ENCODE measurements around the gene PIMREG. TPM values are rescaled to one million over a fixed set of nuclear protein-coding genes. Genes with fewer than 3 reads are reported as not detected.
"Not testable (repeated sequence)": the region's sequence is repeated elsewhere in the genome, so short reads cannot be mapped to it uniquely, and the experiment has no call there.

PIMREG gene
- total RNA-seq, 1 experiment from 2014 or later = 46.6 TPM

DNA sequence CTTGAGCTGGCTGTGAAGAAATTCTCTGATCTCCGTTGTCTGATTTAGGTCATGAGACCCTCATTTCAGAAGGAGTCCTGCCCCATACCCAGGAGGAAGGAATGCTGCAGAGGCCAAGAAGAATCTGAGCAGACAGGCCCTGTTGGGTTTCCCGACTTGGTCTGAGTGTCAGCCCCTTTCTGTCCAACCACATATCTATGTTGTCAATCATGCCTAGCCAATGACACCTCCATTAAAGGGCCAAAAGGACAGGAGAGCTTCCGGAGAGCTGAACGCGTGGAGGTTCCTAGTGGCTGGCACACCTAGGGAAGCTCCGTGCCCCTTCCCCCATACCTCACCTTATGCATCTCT, 37.8 kb downstream of the PIMREG start:
- H3K27me3 ChIP-seq = no peaks in the 10 kb centered on the region
- H3K9me3 ChIP-seq = no peaks in the 10 kb centered on the region
- H3K36me3 ChIP-seq = no peaks in the 10 kb centered on the region
- no peak overlapping the region for H3K4me3 ChIP-seq
- DNase-seq = no peak

DNA sequence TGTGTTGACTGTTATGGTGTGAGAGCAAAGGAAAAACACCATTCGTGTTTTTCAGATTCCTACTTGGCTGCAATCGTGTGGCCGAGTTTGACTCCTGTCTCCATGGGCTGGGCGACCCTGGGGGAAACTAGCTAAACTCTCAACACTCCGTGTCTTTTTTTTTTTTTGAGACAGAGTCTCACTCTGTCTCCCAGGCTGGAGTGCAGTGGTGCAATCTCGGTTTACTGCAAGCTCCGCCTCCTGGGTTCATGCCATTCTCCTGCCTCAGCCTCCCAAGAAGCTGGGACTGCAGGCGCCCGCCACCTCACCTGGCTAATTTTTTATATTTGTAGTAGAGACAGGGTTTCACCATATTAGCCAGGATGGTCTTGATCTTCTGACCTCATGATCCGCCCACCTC, 38.5 kb downstream of the PIMREG start:
- not testable (repeated sequence) for H3K27me3 ChIP-seq, DNase-seq, H3K36me3 ChIP-seq, H3K9me3 ChIP-seq, H3K4me3 ChIP-seq

DNA sequence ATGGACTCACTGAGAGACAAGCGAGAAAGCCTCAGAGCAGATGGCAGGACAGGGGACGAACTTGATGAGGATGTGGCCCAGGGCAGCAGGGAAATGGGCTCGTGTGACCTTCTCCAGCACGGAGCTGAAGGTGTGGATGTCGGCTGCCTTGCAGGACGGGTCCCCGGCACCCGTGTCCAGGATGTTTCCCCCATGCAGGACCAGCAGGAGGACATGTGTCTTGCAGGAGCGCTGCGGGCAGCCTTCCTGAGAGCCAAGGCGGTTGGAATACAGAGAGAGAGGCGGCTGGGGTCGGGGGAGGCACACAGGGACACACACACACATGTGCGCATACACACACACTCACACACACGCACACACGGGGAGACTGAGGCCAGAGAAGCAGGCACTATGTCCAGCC, 39.3 kb downstream of the PIMREG start:
- H3K9me3 ChIP-seq = no peaks in the 10 kb centered on the region
- no peaks in the 10 kb centered on the region for H3K27me3 ChIP-seq
- H3K36me3 ChIP-seq = no peaks in the 10 kb centered on the region
- no peak overlapping the region for H3K4me3 ChIP-seq
- DNase-seq = no peak

DNA sequence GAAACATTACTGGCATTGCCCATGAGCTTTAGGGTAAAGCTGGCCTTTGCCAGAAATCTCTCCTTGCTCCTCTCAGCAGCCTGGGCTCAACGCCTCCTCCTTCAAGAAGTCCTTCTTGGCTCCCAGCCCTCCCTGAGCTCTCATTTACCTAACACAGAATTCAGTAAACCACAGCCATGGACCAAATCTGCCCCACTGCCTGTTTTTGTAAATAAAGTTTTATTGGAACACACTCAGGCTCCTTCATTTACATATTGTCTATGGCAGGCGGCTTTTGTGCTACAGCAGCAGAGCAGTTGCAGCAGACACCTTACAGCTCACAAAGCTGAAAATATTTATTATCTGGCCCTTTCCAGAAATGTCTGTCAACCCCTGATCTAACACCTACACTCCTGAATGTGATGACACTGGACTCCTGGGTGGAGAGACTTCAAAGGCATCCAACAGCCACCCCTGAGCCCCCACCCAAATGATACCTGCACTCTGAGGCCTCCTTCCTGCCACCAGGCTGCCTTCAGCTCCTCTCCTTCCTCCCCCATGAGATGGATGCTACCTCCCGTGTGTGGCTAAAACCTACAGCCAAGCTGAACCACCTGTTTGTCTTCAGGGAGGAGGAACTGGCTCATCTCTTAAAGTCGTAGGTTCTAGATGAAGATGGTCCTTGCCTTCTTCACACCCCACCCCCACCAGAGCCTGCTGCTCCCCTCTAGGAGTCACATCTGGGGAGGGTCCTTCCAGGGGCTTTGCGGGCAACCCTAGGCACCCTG, 41.6 kb downstream of the PIMREG start:
- no peaks in the 10 kb centered on the region for H3K36me3 ChIP-seq
- H3K4me3 ChIP-seq = no peak overlapping the region
- H3K9me3 ChIP-seq = no peaks in the 10 kb centered on the region
- H3K27me3 ChIP-seq = no peaks in the 10 kb centered on the region
- DNase-seq = no peak

DNA sequence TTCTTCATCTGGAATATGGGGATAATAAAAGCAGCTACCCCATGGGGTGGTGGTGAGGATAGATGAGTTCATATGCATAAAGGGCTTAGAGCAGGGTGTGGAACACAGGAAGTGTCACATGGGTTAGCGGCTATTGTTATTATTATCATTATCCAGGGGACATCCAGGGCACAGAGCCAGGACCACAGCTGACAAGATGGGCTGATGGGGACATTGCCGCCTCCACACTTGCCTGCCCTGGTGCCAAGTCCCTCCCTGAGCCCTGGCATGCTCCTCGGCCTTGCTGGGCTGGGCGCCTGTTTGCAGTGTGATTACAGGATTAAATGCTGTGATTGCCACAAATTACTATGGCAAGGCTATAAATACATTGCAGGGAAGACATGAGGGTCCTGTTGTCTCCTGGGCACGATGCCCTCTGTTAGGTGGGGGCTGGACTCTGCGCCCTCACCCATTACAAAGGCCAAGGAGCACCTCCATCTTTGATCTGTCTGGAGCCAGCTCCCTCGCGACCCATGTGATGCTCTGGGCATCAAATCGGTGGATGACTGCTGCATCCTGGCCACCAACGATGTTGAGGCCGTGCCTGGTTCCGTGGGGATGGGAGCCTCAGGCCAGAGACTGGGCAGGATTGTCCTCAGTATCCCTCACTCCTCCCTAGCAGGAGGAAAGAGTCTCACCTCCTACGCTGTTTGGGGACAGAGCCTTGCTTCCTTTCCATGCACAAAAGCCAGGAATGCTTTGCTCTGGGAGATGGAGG, 43.2 kb downstream of the PIMREG start:
- DNase-seq = peak; percentile 55
- Histone ChIP-seq H3K27me3 (no peaks in the 10 kb centered on the region), H3K4me3 (no peak overlapping the region), H3K36me3 (no peaks in the 10 kb centered on the region), H3K9me3 (no peaks in the 10 kb centered on the region)

DNA sequence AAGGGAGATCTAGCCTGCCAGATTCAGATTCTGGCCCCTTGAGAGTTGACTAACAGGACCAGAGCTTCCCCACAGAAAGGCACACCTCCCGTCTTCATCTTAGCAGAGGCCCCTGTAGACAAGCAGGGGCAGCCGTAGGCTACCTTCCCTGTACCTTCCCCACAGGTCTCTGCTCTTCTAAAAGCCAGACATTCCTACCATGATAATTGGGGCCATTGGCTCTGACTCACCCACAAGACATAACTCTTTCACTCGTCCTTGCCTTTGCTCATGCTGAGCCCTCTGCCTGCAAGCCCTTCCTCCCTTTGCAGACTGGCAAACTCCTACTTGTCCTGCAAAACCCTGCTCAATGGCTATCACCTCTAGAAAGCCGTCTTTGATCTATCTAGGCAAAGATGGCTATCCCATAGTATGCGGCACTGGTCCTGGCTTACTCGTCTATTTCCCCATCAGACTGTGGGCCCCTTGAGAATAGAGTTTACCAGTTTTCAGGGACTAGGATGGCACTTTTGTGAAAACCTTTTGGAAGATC, 43.8 kb downstream of the PIMREG start:
- Histone ChIP-seq H3K9me3 (no peaks in the 10 kb centered on the region), H3K36me3 (no peaks in the 10 kb centered on the region), H3K27me3 (no peaks in the 10 kb centered on the region), H3K4me3 (no peak overlapping the region)
- DNase-seq = no peak

DNA sequence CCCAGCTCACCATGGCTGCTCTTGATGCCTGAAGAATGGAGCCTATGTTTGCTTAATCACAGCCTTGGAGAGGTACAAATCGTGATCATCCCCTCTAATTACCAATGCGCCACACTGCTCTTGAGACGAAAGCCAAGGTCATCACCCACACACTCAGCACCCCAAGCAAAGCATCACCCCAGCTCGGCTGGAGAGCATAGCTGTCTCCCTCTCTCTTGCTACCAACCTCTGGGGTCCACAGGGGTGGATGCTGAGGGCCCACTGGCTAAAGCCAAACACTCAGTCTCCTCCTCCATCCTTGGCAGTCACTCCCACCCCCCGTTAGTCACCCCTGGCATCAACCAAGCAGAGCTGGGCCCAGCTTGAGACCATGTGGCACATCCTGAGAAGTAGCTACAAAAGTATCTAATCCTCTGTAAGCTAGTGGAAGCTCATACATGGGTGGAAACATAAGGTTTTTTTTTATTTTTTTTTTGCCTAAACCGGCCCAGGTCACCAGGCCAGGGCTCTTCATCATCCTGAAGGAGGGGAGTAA, 44.8 kb downstream of the PIMREG start:
- H3K27me3 ChIP-seq = no peaks in the 10 kb centered on the region
- no peaks in the 10 kb centered on the region for H3K9me3 ChIP-seq
- DNase-seq = peak; percentile 70
- H3K4me3 ChIP-seq = no peak overlapping the region
- H3K36me3 ChIP-seq = no peaks in the 10 kb centered on the region

DNA sequence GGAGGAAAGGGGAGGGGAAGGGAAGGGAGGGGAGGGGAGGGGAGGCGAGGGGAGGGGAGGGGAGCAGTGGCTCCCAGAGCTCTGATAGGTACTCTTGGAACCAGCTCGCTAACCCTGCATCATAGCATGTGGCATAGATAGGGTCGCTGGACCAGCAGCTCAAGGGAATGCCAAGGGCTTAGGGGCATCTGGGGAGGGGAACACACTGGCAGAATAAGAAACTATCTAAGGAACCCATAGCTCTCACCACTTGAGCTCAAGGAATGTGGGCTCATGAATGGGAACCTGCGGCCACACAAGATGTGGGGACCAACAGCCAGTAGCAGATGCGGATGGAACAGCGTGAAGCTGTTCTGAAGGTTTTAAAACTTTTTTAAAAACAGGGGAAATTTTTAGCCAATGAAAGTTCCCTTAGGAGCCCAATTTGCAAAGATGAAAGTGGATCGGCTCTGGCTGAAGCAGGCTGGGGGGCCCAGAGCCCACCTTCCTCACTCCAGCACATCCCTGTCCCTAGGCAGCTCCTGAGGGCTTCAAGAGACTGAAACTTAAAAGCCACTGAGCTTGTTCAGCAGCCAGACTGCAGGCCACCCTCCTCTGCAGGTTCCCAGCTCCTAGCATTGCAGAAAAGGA, 46.9 kb downstream of the PIMREG start:
- no peak for DNase-seq
- Histone ChIP-seq H3K27me3 (no peaks in the 10 kb centered on the region), H3K9me3 (no peaks in the 10 kb centered on the region), H3K4me3 (no peak overlapping the region), H3K36me3 (no peaks in the 10 kb centered on the region)

DNA sequence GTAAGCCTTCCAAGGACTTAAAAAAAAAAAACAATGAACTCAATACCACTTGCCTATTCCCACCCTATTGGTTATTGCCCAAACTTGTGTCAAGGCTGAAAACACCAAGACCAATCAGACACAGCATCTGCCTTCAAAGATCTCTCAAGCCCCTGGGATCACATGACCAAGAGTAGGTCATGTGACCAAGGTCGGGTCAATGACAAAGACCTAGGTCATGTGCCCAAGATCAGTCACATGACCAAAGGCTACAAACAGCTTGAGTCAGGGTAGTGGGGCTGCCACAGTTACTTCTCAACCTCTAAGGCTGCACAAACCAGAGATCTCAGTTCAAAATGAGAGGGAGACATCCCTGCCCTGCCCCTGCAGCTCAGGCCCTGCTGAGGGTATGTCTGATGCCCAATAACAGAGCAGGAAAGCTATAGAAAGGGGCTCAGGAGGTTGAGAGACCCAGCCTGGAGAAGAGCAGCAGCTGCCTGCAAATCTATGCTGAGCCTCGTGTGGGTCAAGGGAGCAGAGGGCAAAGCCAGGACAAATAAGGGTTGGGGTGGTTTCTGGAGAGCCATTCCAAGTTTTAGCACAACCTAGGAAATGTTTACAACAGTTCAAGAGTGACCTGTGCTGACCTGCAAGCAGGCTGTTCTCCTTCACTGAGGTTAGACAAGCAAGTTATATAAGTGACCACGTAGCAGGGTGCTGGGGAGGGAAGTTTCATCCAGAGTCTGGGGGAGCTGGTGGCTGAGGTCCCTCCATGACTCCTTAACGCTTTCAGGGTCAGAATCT, 48.8 kb downstream of the PIMREG start:
- Histone ChIP-seq H3K36me3 (no peaks in the 10 kb centered on the region), H3K4me3 (no peak overlapping the region), H3K27me3 (no peaks in the 10 kb centered on the region), H3K9me3 (no peaks in the 10 kb centered on the region)
- no peak for DNase-seq

DNA sequence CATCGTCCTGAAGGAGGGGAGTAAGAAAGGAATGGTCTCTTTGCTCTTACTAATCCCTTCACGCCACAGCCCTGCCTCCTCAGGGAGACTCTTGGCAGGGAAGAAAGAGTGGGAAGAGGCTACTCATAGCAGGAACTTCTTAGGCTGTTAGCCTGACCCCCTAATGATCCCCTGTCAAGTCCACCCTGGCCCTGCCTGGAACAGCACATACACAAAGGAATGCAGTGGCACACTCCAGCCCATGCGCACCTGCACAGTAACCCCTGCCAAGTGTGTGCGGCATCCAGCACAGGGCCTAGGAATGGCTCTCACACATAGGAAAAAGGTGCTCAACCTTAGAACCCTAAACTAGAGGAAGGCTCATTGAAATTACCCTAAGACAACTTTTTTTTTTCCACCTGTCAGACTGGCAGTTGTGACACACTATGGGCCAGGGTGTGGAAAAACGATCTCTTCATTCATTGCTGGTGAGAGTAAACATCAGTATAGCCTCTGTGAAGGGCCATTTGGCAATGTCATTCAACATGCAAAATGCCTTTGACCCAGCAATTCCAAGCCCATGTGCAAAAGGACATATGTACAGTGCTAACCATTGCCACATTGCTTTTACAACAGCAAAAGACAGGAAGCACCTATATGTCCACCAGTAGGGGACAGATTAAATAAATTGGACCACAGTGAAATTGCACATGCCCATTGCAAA, 50.1 kb downstream of the PIMREG start:
- Histone ChIP-seq H3K27me3 (no peaks in the 10 kb centered on the region), H3K4me3 (no peak overlapping the region), H3K9me3 (no peaks in the 10 kb centered on the region), H3K36me3 (no peaks in the 10 kb centered on the region)
- peak; percentile 14 for DNase-seq

DNA sequence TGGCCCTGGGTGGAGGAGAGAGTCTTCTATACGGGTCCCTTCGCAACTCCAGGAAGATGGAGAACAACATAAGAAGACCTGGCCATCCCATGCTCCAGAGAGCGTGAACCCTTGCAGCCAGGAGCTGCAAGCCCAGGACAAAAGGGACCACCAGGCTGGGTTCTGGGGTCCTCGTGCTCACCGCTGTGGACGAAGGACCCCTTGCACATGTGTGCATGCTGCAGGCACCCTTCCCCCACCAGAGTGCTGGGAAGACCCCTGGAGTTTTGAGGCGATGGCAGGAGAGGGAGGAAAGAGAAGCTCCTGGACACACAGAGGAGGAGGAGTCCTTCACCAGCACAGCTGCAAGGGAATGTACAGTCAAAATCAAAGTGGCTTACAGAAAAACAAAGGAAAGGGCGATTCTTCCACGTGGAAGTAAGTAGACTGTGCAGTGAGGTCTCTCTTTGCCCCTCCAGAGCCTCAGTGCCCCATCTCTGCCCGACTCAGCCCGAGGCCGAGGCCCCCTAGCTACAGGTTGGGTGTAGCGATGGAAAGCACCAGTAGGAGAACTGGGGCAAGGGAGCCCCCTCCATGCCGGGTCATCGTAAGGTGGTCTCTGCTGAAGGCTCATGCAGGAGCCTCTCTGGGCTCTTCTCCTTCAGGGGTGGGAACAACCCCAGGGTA, 51.3 kb downstream of the PIMREG start:
- Histone ChIP-seq H3K4me3 (no peak overlapping the region), H3K9me3 (no peaks in the 10 kb centered on the region), H3K36me3 (no peaks in the 10 kb centered on the region), H3K27me3 (no peaks in the 10 kb centered on the region)
- DNase-seq = no peak

DNA sequence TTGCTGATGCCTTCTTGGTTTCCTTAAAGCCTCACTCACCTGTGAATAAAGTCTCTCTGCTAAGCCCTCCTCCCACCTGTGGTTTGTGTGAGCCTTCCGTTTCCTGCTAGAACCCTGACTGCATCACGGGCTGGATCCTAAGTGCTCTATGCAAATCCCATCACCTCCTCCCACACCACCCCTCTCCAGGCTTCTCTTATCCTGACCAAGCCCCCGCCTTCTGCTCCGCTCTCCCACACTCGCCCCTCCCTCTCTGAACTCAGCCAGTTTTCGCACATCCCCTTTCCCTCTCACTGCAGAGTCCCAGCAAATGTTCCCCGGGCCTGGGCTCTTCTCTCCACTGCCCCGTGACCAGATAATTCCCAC, 51.8 kb downstream of the PIMREG start:
- DNase-seq = no peak
- no peaks in the 10 kb centered on the region for H3K36me3 ChIP-seq
- H3K4me3 ChIP-seq = no peak overlapping the region
- H3K9me3 ChIP-seq = no peaks in the 10 kb centered on the region
- no peaks in the 10 kb centered on the region for H3K27me3 ChIP-seq

DNA sequence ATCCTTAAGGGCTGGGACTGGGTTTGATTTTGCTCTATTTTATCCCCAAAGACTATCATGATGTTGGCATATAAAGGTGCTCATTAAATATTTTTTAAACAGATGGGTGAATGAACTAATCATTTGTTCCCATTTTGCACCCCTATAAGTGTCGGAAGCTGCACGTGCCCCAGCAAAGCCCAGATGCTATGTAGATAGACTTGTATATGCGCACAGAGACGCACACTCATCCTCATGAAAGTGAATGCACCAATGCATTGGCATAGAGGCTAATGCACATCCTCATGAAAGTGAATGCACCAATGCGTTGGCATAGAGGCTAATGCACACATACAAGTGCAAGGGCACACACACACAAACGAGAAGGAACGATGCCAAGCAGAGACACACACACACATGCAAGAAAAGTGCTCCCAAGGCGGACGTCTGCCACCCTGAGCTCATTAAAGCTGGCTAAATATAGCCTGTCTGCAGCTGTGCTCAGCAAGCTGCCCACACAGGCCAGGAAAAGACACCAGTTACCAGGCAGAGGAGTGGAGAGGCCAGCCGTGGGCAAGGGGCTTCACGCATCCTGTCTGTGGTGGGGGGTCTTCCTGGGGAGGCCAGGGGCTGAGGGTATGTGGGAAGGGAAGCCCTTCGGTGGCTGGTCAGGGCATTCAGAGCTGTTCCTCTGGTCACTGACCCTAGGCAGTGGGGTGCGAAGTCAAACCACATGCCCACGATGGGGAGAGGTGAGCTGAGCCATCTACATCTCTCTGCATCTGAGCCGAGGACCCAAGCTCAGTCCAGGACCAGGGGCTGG, 52.6 kb downstream of the PIMREG start:
- Histone ChIP-seq H3K36me3 (no peaks in the 10 kb centered on the region), H3K27me3 (no peaks in the 10 kb centered on the region), H3K4me3 (no peak overlapping the region), H3K9me3 (no peaks in the 10 kb centered on the region)
- no peak for DNase-seq

DNA sequence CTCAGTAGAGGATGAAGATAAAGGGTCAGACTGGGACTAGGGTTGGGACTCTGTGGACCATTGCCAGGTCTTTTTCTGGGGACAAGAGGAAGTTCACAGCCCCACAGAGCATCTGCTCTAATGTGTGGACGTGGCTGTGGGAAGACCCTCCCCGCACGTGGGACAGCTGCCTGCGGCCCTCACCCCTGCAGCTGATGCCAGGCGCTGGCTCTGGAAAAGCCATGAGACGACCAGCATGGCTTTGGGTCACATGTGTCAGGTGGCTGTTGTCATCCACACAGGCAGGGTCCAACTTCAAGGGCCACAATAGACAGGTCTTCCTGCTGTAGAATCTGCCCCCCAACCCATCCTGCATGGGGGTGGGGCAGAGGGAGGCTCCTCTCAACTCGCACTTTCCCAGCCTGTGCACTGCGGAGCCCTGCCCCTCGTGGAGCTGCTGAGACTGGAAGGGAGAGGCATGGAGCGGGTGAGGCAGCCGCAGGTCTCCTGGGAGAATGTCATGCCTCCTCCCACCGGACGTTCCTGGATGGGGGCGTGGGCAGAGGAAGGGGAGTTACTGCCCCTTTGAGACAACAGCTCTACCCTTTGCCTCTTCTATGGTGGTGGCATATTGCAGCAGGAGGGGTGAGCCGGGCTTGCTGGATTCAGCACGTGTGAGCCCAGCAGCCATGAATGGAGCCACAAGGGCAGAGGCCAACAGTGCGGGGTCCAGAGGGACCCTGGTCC, 53.4 kb downstream of the PIMREG start:
- Histone ChIP-seq H3K27me3 (no peaks in the 10 kb centered on the region), H3K36me3 (no peaks in the 10 kb centered on the region), H3K4me3 (no peak overlapping the region), H3K9me3 (no peaks in the 10 kb centered on the region)
- no peak for DNase-seq

All from MG63 (cell line).